ENCODE measurements around the gene CEACAM21.

CEACAM21 gene

DNA sequence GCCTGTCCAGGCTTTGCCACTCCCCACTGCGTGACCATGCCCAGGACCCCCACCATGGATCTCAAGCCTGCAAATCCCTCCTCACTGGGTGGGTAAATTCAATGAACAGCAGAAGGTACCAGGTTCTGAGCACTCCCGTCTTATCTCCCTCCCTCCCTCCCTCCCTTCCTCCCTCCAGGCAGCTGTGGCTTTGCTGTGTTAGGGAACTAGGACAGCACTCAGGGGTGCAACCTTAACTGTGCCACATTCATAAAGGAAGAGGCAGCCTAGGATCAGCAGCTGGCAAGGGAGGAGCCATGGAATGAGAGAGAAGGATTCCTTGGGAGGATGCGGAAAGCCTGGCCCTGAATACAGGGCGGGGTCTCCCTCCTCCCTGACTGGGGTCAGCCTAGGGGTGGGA, 45.3 kb downstream of the CEACAM21 start:
- Histone ChIP-seq H3K9ac (ENCODE audit: low read length) (no peak overlapping the region), H3K36me3 (replicated peaks; ENCODE audit: insufficient read depth, low read length) (no peaks in the 10 kb centered on the region), H3K27me3 (replicated peaks; ENCODE audit: insufficient read depth, low read length) (peaks cover 89% of the 10 kb centered on the region), H3K27ac (ENCODE audit: low read length) (no peak overlapping the region), H3K9me2 (replicated peaks; ENCODE audit: insufficient read depth, low read length) (no peaks in the 10 kb centered on the region), H3K79me2 (ENCODE audit: low read length) (no peaks in the 10 kb centered on the region), H3K9me3 (replicated peaks; ENCODE audit: insufficient read depth, low read length) (no peaks in the 10 kb centered on the region), H4K20me1 (ENCODE audit: insufficient read depth, low read length) (no peaks in the 10 kb centered on the region), H3K4me2 (ENCODE audit: low read depth, low read length) (no peak overlapping the region), H3K4me3 (ENCODE audit: low read length) (no peak overlapping the region), H2AFZ (ENCODE audit: low read length) (no peak overlapping the region), H3K4me1 (ENCODE audit: low read length) (no peaks in the 10 kb centered on the region), H3F3A (ENCODE audit: insufficient read depth, low read length) (no peaks in the 10 kb centered on the region)
- DNase-seq, result no peak
- TF ChIP-seq EZH2 (optimal IDR thresholded peaks at IDR 0.05; ENCODE audit: low read depth, low read length) (no peak), EZH2phosphoT487 (IDR thresholded peaks at IDR 0.05; ENCODE audit: low read length) (no peak)
- TF ChIP-seq, protein P1, sequence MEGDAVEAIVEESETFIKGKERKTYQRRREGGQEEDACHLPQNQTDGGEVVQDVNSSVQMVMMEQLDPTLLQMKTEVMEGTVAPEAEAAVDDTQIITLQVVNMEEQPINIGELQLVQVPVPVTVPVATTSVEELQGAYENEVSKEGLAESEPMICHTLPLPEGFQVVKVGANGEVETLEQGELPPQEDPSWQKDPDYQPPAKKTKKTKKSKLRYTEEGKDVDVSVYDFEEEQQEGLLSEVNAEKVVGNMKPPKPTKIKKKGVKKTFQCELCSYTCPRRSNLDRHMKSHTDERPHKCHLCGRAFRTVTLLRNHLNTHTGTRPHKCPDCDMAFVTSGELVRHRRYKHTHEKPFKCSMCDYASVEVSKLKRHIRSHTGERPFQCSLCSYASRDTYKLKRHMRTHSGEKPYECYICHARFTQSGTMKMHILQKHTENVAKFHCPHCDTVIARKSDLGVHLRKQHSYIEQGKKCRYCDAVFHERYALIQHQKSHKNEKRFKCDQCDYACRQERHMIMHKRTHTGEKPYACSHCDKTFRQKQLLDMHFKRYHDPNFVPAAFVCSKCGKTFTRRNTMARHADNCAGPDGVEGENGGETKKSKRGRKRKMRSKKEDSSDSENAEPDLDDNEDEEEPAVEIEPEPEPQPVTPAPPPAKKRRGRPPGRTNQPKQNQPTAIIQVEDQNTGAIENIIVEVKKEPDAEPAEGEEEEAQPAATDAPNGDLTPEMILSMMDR (IDR thresholded peaks at IDR 0.05; ENCODE audit: low read length), result no peak

DNA sequence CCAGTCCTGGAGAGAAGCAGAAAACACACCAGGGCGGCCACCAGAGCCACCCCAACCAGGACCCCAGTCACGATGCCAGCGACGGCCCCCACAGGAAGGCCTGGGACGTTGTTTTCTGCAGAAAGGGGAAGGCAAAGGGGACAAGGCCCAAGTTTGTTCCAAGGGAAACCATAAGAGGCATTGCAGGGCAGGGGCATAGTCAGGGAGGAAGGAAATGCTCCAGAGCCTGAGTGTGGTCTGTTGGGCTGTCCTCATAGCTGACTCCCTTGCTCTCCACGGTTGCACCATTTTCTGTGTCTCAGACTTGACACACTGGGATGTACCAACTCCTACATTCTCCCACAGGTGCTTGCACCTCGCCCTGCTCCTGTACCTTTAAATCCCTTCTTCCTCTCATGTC, 45.7 kb downstream of the CEACAM21 start:
- no peak for DNase-seq
- H3F3A ChIP-seq (ENCODE audit: insufficient read depth, low read length), result no peaks in the 10 kb centered on the region
- no peaks in the 10 kb centered on the region for H3K79me2 ChIP-seq (ENCODE audit: low read length)
- no peak overlapping the region for H3K27ac ChIP-seq (ENCODE audit: low read length)
- no peak overlapping the region for H3K4me2 ChIP-seq (ENCODE audit: low read depth, low read length)
- no peaks in the 10 kb centered on the region for H3K36me3 ChIP-seq (replicated peaks; ENCODE audit: insufficient read depth, low read length)
- H3K9ac ChIP-seq (ENCODE audit: low read length), result no peak overlapping the region
- no peaks in the 10 kb centered on the region for H4K20me1 ChIP-seq (ENCODE audit: insufficient read depth, low read length)
- H3K4me3 ChIP-seq (ENCODE audit: low read length), result no peak overlapping the region
- H2AFZ ChIP-seq (ENCODE audit: low read length), result no peak overlapping the region
- no peaks in the 10 kb centered on the region for H3K9me2 ChIP-seq (replicated peaks; ENCODE audit: insufficient read depth, low read length)
- H3K4me1 ChIP-seq (ENCODE audit: low read length), result no peaks in the 10 kb centered on the region
- no peaks in the 10 kb centered on the region for H3K9me3 ChIP-seq (replicated peaks; ENCODE audit: insufficient read depth, low read length)
- peaks cover 89% of the 10 kb centered on the region for H3K27me3 ChIP-seq (replicated peaks; ENCODE audit: insufficient read depth, low read length)
- TF ChIP-seq EZH2phosphoT487 (IDR thresholded peaks at IDR 0.05; ENCODE audit: low read length) (no peak), EZH2 (optimal IDR thresholded peaks at IDR 0.05; ENCODE audit: low read depth, low read length) (no peak)
- TF ChIP-seq, protein P1 (IDR thresholded peaks at IDR 0.05; ENCODE audit: low read length), result no peak

DNA sequence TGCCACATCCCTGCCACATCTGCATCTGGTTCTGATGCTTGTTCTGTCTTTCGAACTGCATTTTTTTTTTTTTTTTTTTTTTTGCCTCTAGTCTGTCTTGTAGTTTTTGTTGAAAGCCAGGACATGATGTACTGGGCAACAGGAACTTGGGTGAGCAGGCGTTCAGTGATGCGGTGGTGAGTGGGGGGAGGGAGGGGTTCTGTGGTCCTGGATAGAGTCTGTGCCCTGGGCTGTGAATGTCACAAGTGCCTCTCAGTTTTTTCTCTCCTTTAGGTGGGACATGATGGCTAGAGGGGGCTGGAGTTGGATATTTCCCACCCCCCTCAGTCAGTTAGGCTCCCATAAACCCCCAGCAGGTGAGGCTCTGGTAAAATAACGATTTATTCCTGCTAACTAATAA, 47.4 kb downstream of the CEACAM21 start:
- TF ChIP-seq, protein P1 (IDR thresholded peaks at IDR 0.05; ENCODE audit: low read length), result no peak
- TF ChIP-seq EZH2phosphoT487 (IDR thresholded peaks at IDR 0.05; ENCODE audit: low read length) (no peak), EZH2 (optimal IDR thresholded peaks at IDR 0.05; ENCODE audit: low read depth, low read length) (no peak)
- H3K27ac ChIP-seq (ENCODE audit: low read length), result no peak overlapping the region
- no peaks in the 10 kb centered on the region for H3K36me3 ChIP-seq (replicated peaks; ENCODE audit: insufficient read depth, low read length)
- H3K9me3 ChIP-seq (replicated peaks; ENCODE audit: insufficient read depth, low read length), result no peaks in the 10 kb centered on the region
- H4K20me1 ChIP-seq (ENCODE audit: insufficient read depth, low read length), result no peaks in the 10 kb centered on the region
- no peak overlapping the region for H3K4me2 ChIP-seq (ENCODE audit: low read depth, low read length)
- no peak overlapping the region for H3K4me3 ChIP-seq (ENCODE audit: low read length)
- no peaks in the 10 kb centered on the region for H3F3A ChIP-seq (ENCODE audit: insufficient read depth, low read length)
- no peak overlapping the region for H3K9ac ChIP-seq (ENCODE audit: low read length)
- DNase-seq, result no peak
- H2AFZ ChIP-seq (ENCODE audit: low read length), result no peak overlapping the region
- no peaks in the 10 kb centered on the region for H3K79me2 ChIP-seq (ENCODE audit: low read length)
- H3K27me3 ChIP-seq (replicated peaks; ENCODE audit: insufficient read depth, low read length), result peaks cover 90% of the 10 kb centered on the region
- no peaks in the 10 kb centered on the region for H3K9me2 ChIP-seq (replicated peaks; ENCODE audit: insufficient read depth, low read length)
- H3K4me1 ChIP-seq (ENCODE audit: low read length), result no peaks in the 10 kb centered on the region
